GM21390 (cell line): ENCODE data around the gene PITX1.

Source experiments
- ATAC-seq: cut with Tn5 transposase; IDR thresholded peaks from one replicate; pipeline ENCODE4 v1.9.1; 2021; ENCODE audit not compliant: unreplicated experiment

Gene PITX1

DNA sequence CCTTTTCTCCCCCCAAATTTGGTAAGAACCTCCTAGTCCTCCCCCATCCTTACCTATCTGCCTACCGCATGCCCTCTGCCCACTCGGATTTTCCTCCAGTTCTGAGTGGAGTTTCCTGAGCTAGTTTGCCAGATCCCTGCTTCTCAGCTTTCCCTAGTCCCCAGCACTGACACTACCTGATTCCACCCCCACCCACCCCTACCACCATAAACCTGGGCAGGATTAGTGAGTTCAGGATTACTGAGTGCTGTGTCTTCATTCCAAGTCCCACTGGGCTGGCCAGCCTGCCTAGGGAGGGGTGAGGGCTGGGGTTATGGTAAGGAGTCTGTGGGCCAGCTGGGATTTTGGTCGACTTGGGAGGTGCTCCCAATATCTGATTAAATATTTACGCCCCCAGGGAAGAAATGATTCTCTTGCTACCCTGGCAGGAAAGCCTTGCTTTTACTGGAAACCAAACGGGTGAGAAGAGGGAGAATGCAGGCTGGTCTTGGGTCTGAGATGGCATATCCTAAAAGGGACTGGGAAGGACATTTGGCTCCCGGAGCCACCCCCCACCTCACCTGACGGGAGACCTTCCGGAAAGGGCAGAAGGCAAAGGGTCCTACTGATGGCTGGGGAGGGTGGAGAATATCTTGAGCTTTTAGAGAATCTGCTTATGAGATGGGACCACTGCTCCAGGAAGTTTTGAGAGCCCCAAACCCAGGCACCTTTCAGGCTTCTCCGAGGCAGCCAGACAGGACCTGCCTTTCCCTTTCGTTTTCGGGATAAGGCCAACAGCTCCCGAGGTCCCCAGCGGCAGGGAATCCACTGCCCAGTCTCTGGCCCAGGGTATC, 3.7 kb downstream of the PITX1 start:
- no peak for ATAC-seq

DNA sequence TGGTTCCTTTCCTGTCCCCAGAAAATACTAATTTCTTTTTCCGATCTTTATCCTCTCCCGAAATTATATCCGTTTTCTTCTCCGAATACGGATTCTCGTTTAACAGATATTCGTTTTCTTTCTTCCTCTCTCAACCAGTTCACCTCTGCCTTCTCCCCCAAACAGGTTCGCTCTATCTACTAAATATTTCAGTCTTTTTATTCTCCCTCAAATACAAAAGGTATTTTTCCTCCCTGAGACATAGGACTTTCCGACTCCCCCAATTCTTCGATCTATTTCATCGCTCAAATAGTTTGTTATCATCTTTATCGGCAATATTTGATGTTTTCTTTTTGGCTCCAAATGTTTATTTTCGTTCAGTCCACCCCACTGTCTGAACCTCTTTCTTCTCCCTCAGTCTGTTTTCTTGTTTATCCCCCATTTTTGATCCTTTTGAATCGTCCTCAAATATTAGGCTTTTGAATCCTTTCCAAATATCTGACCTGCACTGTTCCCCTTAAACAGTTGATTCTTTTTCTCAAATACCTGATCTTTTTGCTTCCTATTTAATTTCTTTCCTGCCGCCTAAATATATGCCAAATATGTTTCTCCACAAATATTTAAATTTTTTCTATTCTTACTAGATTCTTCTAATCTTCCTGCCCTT, 4.4 kb downstream of the PITX1 start:
- no peak for ATAC-seq

DNA sequence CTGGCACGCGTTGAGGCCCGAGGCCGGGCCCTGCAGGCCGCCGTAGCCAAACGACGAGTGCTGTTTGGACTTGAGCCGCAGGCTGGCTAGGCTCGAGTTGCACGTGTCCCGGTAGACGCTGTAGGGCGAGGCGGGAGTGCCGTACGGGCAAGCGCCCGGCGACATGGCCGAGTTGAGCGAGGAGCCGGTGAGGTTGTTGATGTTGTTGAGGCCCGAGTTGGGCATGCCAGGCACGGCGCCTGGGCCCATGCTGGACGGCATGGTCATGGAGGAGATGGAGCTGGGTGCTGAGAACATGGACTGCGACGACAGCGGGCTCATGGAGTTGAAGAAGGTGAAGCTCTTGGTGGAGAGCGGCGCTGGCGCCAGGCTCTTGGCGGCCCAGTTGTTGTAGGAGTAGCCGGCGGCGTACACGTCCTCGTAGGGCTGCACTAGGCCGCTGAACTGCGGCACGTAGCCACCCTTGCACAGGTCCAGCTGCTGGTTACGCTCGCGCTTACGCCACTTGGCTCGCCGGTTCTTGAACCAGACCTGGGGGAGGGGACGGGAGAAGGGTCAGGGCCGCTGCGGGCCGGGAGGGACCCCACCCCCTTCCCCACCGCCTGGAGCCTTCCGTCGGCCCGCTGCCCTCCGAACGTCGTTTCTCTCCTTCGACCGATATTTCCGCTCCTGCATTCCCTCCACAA, 5.1 kb downstream of the PITX1 start:
- no peak for ATAC-seq

DNA sequence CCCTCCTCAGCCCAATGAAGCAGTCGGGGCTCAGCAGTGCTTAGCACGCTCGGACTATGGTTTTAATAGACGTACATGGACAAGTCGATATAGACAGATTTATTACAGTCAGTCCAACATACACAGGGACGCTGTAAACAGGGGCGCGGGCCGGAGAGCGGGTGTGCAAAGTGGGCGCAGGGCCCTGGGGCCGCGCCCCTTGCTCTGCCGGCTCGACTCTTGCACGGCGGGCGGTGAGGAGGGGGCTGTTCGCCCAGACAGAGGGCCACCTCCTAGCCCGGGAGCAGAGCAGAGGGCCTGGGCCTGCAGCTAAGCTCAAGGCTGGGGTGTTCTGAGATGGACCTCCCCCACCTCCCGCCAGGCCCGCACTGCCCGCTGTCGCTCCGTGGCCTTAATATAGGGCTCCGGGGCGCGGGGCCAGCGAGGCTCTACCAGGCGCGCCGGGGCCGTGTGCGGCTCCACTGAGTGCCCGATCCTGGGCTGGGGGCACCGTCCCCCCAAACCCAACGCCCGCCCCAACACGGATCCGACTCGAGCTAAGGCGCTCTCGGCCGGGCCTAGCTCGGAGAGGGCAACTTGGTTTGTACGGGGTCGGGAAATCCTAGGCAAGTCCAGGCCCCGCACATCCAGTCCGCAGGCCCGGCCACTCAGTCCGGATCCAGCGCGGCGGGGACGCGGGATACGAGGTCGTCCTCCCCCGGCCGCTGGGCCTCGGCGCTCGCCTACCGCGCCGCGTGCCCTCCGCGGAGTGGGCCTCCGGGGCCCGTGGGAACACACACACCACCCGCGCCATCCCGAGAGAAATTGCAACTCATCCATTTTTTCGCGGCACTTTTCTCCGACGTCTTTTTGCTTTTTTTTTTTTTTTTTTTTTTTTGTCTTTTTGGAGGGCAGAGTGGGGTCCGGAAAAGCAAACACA, 6.1 kb downstream of the PITX1 start:
- no peak for ATAC-seq

DNA sequence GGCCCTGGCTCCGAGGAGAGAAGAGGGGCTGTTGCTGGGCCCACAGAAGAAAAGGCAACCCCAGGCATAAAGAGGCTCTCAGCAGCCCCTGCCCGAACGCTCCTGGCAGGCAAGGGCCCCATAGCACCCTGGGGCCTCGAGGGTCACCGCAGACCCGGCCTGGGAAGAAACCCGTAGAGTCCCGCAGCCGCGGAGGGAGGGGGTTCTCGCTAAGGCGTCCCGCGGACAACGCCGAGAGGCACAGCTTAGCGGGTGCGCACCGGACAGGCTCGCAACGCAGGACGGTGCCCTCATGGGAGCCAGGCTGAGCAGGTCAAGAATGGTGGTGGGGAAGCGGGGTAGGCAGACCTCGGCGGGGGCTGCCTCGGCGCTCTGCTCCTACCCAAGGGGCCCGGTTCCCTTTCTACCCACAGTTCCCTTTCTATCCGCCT, 6.7 kb downstream of the PITX1 start:
- ATAC-seq, result no peak

DNA sequence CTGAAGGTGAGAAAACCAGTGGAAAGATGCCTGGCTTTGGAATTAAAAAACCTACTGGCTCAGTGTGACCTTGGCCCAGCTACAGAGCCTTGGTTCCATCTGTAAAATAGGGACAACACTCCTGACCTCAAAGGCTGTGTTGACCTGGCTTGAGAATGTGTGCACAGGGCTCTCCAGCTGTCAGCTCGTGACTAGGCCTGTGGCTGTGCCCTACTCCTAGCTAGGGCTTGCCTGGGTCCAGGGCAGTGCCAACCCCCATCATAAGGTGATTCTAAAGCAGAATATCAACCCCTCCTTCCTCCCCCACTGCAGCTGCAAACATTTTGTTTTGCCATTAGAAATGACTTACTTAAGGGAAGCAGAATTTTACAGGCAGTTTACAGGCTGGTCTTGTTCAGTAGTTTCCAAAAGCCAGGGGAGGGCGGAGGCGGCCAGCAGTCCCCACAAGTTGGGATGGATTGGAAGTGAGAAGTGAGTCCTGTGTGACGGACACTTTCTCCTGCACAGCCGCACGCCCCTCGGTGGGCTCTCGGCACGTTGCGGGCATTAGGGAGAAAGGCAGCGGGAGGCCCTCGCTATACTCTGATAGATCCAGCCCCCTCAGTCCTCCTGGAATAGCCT, 7.3 kb downstream of the PITX1 start:
- no peak for ATAC-seq

DNA sequence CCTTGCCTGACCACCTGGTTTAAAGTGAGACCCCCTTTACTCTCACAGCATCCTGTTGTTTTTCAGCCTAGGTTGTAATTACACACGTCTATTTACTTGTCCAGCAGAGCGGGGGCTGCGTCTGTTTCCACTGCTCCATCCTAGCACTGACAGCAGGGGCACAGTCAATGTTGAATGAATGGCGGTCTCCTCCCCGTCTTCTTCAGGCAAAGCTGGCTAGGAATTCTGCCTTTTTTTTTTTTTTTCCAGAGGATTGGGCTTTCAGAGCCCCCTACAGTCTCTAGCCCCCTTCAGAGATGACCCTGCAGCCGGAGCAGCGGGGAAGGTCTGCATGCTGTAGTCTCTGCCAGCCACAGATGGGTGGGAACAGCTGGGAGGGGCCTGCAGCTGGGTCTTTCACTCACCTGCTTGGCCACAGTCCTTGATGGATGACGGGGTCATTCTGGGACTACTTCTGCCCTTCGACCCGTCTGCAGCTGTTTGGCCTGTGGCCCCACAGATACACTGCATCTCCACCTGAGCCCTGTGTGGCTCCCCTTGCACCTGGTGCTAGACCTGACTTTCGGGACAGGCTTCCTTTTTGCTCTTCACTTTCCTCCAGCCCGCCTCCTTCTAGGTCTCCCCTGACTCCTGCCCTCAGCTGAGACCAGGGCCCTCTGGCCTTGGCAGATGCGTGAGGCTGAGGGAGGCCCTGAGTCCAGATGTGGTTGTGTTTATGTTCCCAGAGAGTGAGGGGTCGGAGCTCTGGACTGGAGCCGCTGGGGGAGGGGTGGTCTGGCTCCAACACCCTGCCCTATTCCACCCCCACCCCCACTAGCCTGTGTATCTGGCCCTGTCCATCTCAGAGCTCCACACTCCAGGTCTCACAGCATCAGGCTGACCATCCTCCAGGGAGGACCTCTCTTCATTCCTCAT, 8.0 kb downstream of the PITX1 start:
- ATAC-seq, result no peak

DNA sequence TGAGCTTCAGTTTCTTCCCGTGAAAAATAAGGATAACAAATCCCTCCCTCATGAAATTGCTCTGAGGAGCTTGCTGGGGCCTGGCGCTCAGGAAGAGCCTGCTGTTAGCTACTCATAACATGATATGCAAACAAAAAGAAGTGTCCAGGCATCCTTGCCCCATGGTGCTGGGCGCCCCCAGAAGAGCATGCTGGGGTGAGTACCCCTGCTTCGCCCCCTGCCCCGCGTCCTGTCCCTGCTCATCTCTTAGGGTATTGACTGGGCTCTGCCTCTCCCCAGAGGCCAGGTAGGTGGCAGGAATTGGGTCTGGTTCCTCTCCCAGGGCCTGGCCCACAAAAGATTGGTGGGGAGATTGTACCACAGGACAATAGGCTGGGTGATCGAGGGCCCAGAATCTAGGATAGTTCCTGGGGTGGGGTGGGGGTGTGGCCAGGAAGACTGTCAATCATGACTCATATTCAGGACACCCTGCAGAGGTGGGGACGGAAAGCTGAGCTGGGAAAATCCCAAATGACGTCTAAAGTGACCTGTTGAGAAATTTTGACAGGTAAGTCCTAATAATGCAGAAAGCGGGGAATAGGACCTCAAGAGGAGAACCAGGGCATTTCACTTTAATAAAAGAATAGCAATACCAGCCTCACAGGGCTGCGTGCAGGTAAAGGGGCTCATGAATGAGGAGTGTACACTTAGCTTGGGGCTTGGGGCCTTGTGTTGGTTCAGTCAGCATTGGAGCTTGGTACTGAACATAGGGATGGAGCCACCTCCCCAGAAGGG, 8.9 kb downstream of the PITX1 start:
- ATAC-seq, result no peak

DNA sequence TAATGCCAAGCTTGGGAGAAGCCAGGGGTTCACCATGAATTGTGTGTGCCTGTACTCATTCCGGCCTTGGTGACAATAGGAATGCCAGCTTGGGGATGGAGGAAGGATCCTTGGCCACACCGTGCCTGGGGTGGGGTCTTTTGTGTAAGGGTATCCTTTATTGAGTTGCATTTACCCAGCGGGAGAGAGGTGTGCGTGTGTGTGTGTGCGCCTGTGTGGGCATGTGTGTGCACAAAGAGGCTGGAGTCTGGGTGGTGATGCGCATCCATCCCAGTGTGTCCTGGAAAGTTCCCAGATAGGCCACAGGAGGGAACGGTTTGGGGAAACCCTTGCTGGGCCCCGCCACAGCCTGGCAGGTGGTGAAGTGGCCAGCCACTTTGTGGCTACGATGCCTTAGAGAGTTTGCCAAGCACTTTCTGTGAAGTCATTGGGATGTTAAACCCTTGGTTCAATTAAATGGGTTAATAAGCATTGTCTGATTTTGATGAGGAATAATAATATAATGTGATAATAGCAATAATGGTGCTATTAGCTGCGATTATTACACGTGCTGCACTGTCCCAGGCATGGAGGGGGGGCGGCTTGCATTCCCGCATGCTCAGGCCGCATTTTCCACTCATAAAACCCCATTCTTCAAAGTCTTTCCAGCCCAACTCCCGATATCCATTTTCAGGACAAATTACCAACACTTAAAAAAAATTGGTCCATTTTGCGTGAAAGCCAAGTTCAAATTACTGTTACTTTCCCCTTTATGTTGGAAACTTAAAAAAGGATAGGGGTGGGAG, 13.7 kb downstream of the PITX1 start:
- ATAC-seq, result no peak

DNA sequence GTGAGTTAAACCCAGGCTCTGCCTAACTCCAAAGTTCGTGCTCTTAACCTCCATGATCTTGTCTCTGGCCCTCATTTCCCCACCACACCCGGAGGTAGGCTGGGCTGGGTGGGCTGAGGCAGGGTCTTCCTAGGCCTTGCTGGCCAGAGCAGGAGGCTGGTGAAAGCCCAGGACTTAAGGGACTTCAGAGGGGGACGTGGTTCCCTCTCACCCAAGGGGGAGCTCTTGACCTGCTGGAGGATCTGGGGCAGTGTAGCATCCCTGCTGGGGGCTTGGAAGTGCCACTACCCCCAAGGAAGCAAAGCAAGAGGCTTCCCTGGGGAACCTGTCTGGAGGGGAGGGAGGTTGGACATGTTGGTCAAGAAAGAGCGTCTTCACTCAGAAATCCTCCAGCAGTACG, 14.7 kb downstream of the PITX1 start:
- no peak for ATAC-seq

DNA sequence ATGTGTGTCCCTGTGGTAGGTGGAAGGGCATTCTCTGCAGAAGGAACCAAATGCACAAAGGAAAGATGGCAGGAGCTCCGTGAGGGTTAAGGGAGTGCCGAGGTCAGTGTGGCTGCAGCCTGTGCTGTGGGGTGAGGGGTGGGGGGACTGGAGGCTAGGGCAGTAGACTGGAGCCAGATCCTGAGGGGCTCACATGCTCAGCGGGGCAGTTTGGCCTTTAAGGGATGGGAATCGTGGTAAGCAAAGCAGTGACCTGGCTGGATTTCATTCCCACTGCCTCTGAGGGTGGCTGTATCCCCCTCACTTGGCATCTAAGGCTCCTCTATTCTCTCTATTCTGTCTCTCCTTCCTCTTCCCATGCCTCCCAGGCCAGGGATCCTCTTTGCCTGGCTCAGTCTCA, 15.6 kb downstream of the PITX1 start:
- ATAC-seq, result no peak

DNA sequence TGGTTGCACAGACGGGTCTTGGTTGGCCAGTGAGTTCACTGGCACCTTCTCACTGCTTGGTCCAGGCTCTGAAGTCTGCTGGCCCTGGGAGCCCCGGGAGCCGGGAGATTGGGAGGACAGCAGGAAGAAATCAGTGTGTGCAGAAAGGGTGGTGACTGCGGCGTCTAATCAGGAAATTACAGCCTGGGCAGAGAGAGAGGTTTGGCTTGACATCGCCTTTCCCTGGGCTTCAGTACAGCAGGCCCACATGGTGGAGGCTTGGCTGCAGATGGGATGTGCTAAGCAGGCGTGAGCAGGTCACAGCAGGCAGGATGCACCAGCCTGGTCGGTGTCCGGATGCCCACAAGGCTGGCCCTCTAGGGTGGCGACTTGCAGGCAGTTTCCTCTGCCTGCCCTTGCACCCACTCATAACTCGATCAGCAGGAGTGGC, 17.2 kb downstream of the PITX1 start:
- ATAC-seq, result no peak

DNA sequence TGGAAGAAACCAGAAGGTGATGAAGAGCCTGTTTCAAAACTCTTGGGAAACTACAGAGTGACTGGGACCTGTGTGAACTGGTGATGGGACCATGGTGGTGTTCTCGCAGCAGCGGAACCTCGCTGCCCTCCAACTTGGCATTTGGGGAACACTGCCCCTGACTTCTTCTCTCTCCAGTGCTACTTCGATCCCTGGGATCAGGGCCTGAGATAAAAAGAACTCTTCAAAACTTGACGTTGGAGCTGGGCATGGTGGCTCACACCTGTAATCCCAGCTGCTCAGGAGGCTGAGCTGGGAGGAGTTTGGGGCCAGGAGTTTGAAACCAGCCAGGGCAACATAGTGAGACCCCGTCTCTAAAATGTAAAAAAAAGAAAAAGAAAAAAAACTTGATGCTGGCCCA, 18.1 kb downstream of the PITX1 start:
- ATAC-seq, result no peak

DNA sequence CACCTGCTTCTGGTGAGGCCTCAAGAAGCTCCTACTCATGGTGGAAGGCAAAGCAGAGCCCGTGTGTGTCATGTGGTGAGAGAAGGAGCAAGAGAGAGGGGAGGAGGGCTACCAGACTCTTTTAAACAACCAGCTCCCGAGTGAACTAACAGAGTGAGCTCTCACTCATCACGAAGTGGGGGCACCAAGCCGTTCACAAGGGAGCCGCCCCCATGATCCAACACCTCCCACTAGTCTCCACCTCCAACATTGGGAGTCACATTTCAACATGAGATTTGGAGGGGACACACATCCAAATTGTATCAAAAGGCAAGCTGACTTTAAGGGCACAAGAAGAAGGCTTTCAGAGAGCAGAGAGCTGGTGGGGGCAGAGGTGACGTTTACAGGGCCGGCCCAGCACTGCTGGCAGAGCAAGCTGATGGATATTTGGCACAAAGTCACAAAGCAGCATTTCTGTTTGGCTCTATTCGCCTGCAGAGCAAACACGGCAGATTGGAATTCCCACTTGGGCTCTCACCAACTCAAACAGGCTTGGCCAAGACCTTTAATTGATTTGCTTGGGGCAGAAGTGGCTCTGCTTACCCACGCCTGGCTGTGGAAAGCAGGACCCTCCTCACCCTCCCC, 20.0 kb downstream of the PITX1 start:
- ATAC-seq, result no peak

DNA sequence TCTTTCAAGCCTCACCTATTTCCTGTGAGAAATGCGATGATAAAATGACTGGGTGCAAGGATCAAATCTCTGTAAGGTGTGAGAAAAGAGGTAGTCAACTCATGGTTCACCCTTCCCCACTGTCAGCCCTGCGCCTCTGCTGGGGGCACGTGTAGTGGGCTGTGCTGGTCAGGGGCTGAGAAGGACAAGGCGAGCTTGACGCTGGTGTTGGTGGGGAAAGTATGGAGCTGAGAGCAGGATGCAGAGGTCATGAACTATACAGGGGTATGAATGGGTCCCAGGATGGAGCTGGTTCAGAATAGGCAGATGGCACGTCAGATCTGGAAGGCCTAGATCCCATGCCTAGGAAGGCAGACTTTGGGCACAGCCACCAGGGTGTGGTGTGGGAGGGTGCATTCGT, 20.6 kb downstream of the PITX1 start:
- no peak for ATAC-seq

DNA sequence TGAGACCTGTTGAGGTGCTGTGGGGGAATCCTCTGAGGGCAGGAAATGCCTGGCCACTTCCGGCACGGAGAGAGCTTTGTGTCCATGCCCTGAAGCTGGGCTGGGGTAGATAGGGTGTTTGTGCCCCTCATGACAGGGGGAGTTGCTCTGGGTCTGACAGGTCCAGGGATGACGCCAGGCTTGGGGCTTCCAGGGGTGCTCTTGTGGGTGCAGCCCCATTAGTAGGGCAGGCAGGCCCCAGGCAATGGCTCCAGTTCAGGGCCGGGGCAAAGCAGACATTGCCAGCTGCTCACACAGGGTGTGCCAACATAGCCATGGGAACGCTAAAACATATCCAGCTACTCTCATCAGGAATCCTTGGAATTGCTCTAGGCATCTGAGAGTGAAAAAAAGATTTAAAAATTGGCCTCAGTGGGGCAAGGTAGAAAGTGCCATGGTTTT, 21.1 kb downstream of the PITX1 start:
- ATAC-seq, result no peak

DNA sequence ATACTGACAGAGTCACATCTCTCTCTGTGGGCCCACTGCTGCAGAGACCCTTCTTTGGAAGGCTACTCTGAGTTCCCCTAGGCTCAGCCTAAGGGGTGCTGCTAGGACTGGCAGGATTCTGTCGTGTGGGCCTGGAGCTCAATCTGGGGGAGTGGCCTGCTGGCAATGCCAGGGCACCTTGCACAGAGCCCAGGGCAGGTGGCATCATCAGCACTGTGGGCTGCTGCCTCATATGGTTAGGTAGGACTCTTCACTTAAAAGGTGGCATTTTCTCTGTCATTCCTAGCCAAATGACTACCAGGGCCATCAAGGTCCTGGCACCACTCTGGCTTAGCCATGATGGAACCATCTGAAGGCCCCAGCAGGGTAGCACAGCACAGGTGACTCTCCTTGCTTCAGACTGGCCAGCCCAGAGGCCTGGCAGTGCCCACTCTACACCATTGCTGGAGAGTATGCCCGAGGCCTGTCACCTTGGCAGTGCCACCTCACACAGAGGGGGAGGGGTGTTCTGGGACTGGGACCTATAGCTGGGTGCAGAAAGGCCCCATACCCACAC, 21.9 kb downstream of the PITX1 start:
- ATAC-seq, result no peak
